Measurements from ENCODE around the gene CHST10. TPM values are rescaled to one million over a fixed set of nuclear protein-coding genes. Genes with fewer than 3 reads are reported as not detected.

Gene CHST10
- polyA plus RNA-seq, 2 donors = 0.81 to 1.3 TPM

GRCh38 chr2:100397118-100397860 is 20.2 kb downstream of the CHST10 start:
- Histone ChIP-seq H3K4me1 (ENCODE audit: control insufficient read depth in 2 of 2, insufficient read depth in 2 of 2, low read length in 1 of 2) (no peaks in the 10 kb centered on the region), H3K36me3 (ENCODE audit: control insufficient read depth in 2 of 2, insufficient read depth in 2 of 2, low read length in 1 of 2) (peaks cover 0 to 4% of the 10 kb centered on the region in 2 donors), H3K27ac (ENCODE audit: low read depth in 2 of 2, low read length in 1 of 2) (no peak overlapping the region), H3K9me3 (ENCODE audit: control insufficient read depth in 2 of 2, insufficient read depth in 1 of 2, low read depth in 1 of 2, low read length in 1 of 2) (no peaks in the 10 kb centered on the region), H3K27me3 (ENCODE audit: control insufficient read depth in 1 of 2, insufficient read depth in 2 of 2, low read length in 2 of 2) (no peaks in the 10 kb centered on the region), H3K4me3 (ENCODE audit: low read depth in 1 of 2, low read length in 2 of 2) (no peak overlapping the region)
- 85 to 89% methylated on average over 12 of the region's 12 CpGs for WGBS, 2 donors

- WGBS, 2 donors = 93 to 95% methylated on average over 5 of the region's 5 CpGs
These were observed 21.0 kb downstream of the CHST10 start for GRCh38 chr2:100396483-100396882.

GRCh38 chr2:100395532-100396350 is 21.7 kb downstream of the CHST10 start:
- WGBS, 2 donors = 89 to 90% methylated on average over 15 of the region's 15 CpGs
- Histone ChIP-seq H3K9me3 (ENCODE audit: control insufficient read depth in 2 of 2, insufficient read depth in 1 of 2, low read depth in 1 of 2, low read length in 1 of 2) (no peaks in the 10 kb centered on the region), H3K27me3 (ENCODE audit: control insufficient read depth in 1 of 2, insufficient read depth in 2 of 2, low read length in 2 of 2) (no peaks in the 10 kb centered on the region), H3K4me3 (ENCODE audit: low read depth in 1 of 2, low read length in 2 of 2) (no peak overlapping the region), H3K27ac (ENCODE audit: low read depth in 2 of 2, low read length in 1 of 2) (no peak overlapping the region), H3K36me3 (ENCODE audit: control insufficient read depth in 2 of 2, insufficient read depth in 2 of 2, low read length in 1 of 2) (peaks cover 0 to 4% of the 10 kb centered on the region in 2 donors), H3K4me1 (ENCODE audit: control insufficient read depth in 2 of 2, insufficient read depth in 2 of 2, low read length in 1 of 2) (no peaks in the 10 kb centered on the region)

More at GRCh38 chr2:100396483-100396882, 21.0 kb downstream of the CHST10 start:
- Histone ChIP-seq H3K4me1 (ENCODE audit: control insufficient read depth in 2 of 2, insufficient read depth in 2 of 2, low read length in 1 of 2) (no peaks in the 10 kb centered on the region), H3K36me3 (ENCODE audit: control insufficient read depth in 2 of 2, insufficient read depth in 2 of 2, low read length in 1 of 2) (peaks cover 0 to 4% of the 10 kb centered on the region in 2 donors), H3K27me3 (ENCODE audit: control insufficient read depth in 1 of 2, insufficient read depth in 2 of 2, low read length in 2 of 2) (no peaks in the 10 kb centered on the region), H3K9me3 (ENCODE audit: control insufficient read depth in 2 of 2, insufficient read depth in 1 of 2, low read depth in 1 of 2, low read length in 1 of 2) (no peaks in the 10 kb centered on the region), H3K27ac (ENCODE audit: low read depth in 2 of 2, low read length in 1 of 2) (no peak overlapping the region), H3K4me3 (ENCODE audit: low read depth in 1 of 2, low read length in 2 of 2) (no peak overlapping the region)

GRCh38 chr2:100394111-100394641 is 23.3 kb downstream of the CHST10 start:
- H3K27me3 ChIP-seq (ENCODE audit: control insufficient read depth in 1 of 2, insufficient read depth in 2 of 2, low read length in 2 of 2) = no peaks in the 10 kb centered on the region
- H3K4me1 ChIP-seq (ENCODE audit: control insufficient read depth in 2 of 2, insufficient read depth in 2 of 2, low read length in 1 of 2) = no peaks in the 10 kb centered on the region
- H3K27ac ChIP-seq (ENCODE audit: low read depth in 2 of 2, low read length in 1 of 2) = no peak overlapping the region
- no peaks in the 10 kb centered on the region for H3K9me3 ChIP-seq (ENCODE audit: control insufficient read depth in 2 of 2, insufficient read depth in 1 of 2, low read depth in 1 of 2, low read length in 1 of 2)
- no peak overlapping the region for H3K4me3 ChIP-seq (ENCODE audit: low read depth in 1 of 2, low read length in 2 of 2)
- WGBS, 2 donors = 81 to 91% methylated on average over 12 of the region's 12 CpGs
- peaks cover 0 to 4% of the 10 kb centered on the region in 2 donors for H3K36me3 ChIP-seq (ENCODE audit: control insufficient read depth in 2 of 2, insufficient read depth in 2 of 2, low read length in 1 of 2)

GRCh38 chr2:100393362-100393761 is 24.1 kb downstream of the CHST10 start:
- Histone ChIP-seq H3K27ac (ENCODE audit: low read depth in 2 of 2, low read length in 1 of 2) (no peak overlapping the region), H3K4me1 (ENCODE audit: control insufficient read depth in 2 of 2, insufficient read depth in 2 of 2, low read length in 1 of 2) (no peaks in the 10 kb centered on the region), H3K9me3 (ENCODE audit: control insufficient read depth in 2 of 2, insufficient read depth in 1 of 2, low read depth in 1 of 2, low read length in 1 of 2) (no peaks in the 10 kb centered on the region), H3K4me3 (ENCODE audit: low read depth in 1 of 2, low read length in 2 of 2) (no peak overlapping the region), H3K27me3 (ENCODE audit: control insufficient read depth in 1 of 2, insufficient read depth in 2 of 2, low read length in 2 of 2) (no peaks in the 10 kb centered on the region), H3K36me3 (ENCODE audit: control insufficient read depth in 2 of 2, insufficient read depth in 2 of 2, low read length in 1 of 2) (peaks cover 0 to 4% of the 10 kb centered on the region in 2 donors)
- 94 to 95% methylated on average over 15 of the region's 15 CpGs for WGBS, 2 donors

- H3K27ac ChIP-seq (ENCODE audit: low read depth in 2 of 2, low read length in 1 of 2) = no peak overlapping the region
- no peaks in the 10 kb centered on the region for H3K9me3 ChIP-seq (ENCODE audit: control insufficient read depth in 2 of 2, insufficient read depth in 1 of 2, low read depth in 1 of 2, low read length in 1 of 2)
- H3K4me1 ChIP-seq (ENCODE audit: control insufficient read depth in 2 of 2, insufficient read depth in 2 of 2, low read length in 1 of 2) = no peaks in the 10 kb centered on the region
- WGBS, 2 donors = 90 to 93% methylated on average over 8 of the region's 8 CpGs
- H3K27me3 ChIP-seq (ENCODE audit: control insufficient read depth in 1 of 2, insufficient read depth in 2 of 2, low read length in 2 of 2) = no peaks in the 10 kb centered on the region
- no peak overlapping the region for H3K4me3 ChIP-seq (ENCODE audit: low read depth in 1 of 2, low read length in 2 of 2)
- peaks cover 0 to 4% of the 10 kb centered on the region in 2 donors for H3K36me3 ChIP-seq (ENCODE audit: control insufficient read depth in 2 of 2, insufficient read depth in 2 of 2, low read length in 1 of 2)
These were observed 24.8 kb downstream of the CHST10 start for GRCh38 chr2:100392715-100393114.

GRCh38 chr2:100391735-100392515 is 25.5 kb downstream of the CHST10 start:
- WGBS, 2 donors = 85 to 89% methylated on average over 23 of the region's 23 CpGs
- Histone ChIP-seq H3K4me1 (ENCODE audit: control insufficient read depth in 2 of 2, insufficient read depth in 2 of 2, low read length in 1 of 2) (no peaks in the 10 kb centered on the region), H3K9me3 (ENCODE audit: control insufficient read depth in 2 of 2, insufficient read depth in 1 of 2, low read depth in 1 of 2, low read length in 1 of 2) (no peaks in the 10 kb centered on the region), H3K27me3 (ENCODE audit: control insufficient read depth in 1 of 2, insufficient read depth in 2 of 2, low read length in 2 of 2) (no peaks in the 10 kb centered on the region), H3K27ac (ENCODE audit: low read depth in 2 of 2, low read length in 1 of 2) (no peak overlapping the region), H3K36me3 (ENCODE audit: control insufficient read depth in 2 of 2, insufficient read depth in 2 of 2, low read length in 1 of 2) (peaks cover 0 to 4% of the 10 kb centered on the region in 2 donors), H3K4me3 (ENCODE audit: low read depth in 1 of 2, low read length in 2 of 2) (no peak overlapping the region)

- no peaks in the 10 kb centered on the region for H3K9me3 ChIP-seq (ENCODE audit: control insufficient read depth in 2 of 2, insufficient read depth in 1 of 2, low read depth in 1 of 2, low read length in 1 of 2)
- 80 to 92% methylated on average over 12 of the region's 12 CpGs for WGBS, 2 donors
- H3K27me3 ChIP-seq (ENCODE audit: control insufficient read depth in 1 of 2, insufficient read depth in 2 of 2, low read length in 2 of 2) = no peaks in the 10 kb centered on the region
- no peak overlapping the region for H3K27ac ChIP-seq (ENCODE audit: low read depth in 2 of 2, low read length in 1 of 2)
- no peaks in the 10 kb centered on the region for H3K4me1 ChIP-seq (ENCODE audit: control insufficient read depth in 2 of 2, insufficient read depth in 2 of 2, low read length in 1 of 2)
- peaks cover 0 to 2% of the 10 kb centered on the region in 2 donors for H3K36me3 ChIP-seq (ENCODE audit: control insufficient read depth in 2 of 2, insufficient read depth in 2 of 2, low read length in 1 of 2)
- H3K4me3 ChIP-seq (ENCODE audit: low read depth in 1 of 2, low read length in 2 of 2) = no peak overlapping the region
These were observed 27.2 kb downstream of the CHST10 start for GRCh38 chr2:100390001-100390940.
